Coronary artery (tissue), 2 donors: ENCODE data around the gene PNPLA2.

Experiments
- DNase-seq: peaks from one replicate; pipeline ENCODE4 v3.0.0-alpha.2; 2017; ENCODE audit warnings: low spot score
- H3K27ac ChIP-seq, 2 donors: fragments of 200-600 bp; sonication (generic); one replicate each; pipeline ENCODE4 v1.5.1; 2016 to 2019
- H3K4me3 ChIP-seq: fragments of 200-600 bp; sonication (generic); 2 replicates; pipeline ENCODE4 v1.5.1; 2016; ENCODE audit warnings: mild to moderate bottlenecking, moderate library complexity
- CTCF ChIP-seq: fragments of 200-600 bp; sonication (generic); IDR thresholded peaks from one replicate; pipeline ENCODE4 v1.5.1; 2019; ENCODE audit warnings: antibody characterized with exemption

Gene PNPLA2

GRCh38 chr11:788009-788640 lies 30.6 kb upstream of the PNPLA2 start:
- no peak overlapping the region for H3K4me3 ChIP-seq
- H3K27ac ChIP-seq = no peak overlapping the region
- DNase-seq = no peak

GRCh38 chr11:788953-789940 lies 29.5 kb upstream of the PNPLA2 start:
- Histone ChIP-seq H3K4me3 (peak overlapping the region; percentile 32), H3K27ac (no peak overlapping the region)
- no peak for DNase-seq
- no peak for TF ChIP-seq CTCF

More at GRCh38 chr11:788009-788640, 30.6 kb upstream of the PNPLA2 start:
- no peak for TF ChIP-seq CTCF

GRCh38 chr11:789943-790342 lies 28.8 kb upstream of the PNPLA2 start, which contains the start of gene CEND1:
CEND1 (minus strand) TSS chr11:790090; CDS start chr11:788576, 1,514 bp downstream.
- Histone ChIP-seq H3K27ac (no peak within 1 kb of the TSS), H3K4me3 (peak within 1 kb of the TSS; percentile 32)
- DNase-seq = no peak
- TF ChIP-seq CTCF = no peak

GRCh38 chr11:790721-791564 lies 27.8 kb upstream of the PNPLA2 start:
- TF ChIP-seq CTCF = no peak
- no peak overlapping the region for H3K27ac ChIP-seq
- DNase-seq = no peak

GRCh38 chr11:791658-792534 lies 26.8 kb upstream of the PNPLA2 start:
- H3K4me3 ChIP-seq = no peak overlapping the region
- TF ChIP-seq CTCF = no peak
- H3K27ac ChIP-seq = no peak overlapping the region
- DNase-seq = no peak

More at GRCh38 chr11:790721-791564, 27.8 kb upstream of the PNPLA2 start:
- H3K4me3 ChIP-seq = no peak overlapping the region

GRCh38 chr11:792535-792821 lies 26.2 kb upstream of the PNPLA2 start:
- H3K4me3 ChIP-seq = no peak overlapping the region
- DNase-seq = no peak
- H3K27ac ChIP-seq = no peak overlapping the region
- TF ChIP-seq CTCF = no peak
